Right kidney (tissue), 1 donor: ENCODE data around the gene EFNA5.

Experiments used
- DNase-seq: peaks from one replicate; pipeline ENCODE4 v3.0.0-alpha.2; 2016

The EFNA5 gene

GRCh38 chr5:107673368-107674136 is 2.8 kb upstream of the EFNA5 start:
- peak; percentile 80 for DNase-seq

- no peak for DNase-seq
These were observed 2.3 kb upstream of the EFNA5 start for GRCh38 chr5:107673039-107673367.

GRCh38 chr5:107672211-107673038 is 1.7 kb upstream of the EFNA5 start:
- DNase-seq = peak; percentile 83

DNA sequence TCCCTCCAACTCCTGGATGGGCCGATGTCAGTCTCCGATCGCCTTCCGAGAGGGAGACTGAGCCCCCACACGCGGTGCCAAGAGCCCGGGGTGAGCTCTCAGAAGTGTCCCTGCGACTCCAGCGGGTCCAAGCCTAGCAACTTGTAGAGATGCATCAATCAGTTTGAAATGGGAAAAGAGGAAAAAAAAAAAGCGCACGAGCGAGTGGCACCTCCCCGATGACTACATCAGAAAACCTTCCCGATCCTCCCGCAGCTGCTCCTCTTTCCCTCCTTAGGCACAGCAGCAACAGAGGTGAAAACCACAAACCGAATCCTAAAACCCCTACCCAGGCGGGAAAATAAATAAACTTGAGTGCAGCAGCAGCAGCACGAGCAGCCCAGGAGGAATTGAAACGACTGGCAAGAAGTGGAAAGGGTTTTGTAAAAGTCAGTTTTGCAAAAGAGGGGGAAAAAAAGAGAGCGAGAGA is 1.0 kb upstream of the EFNA5 start:
- DNase-seq = peak; percentile 88

DNA sequence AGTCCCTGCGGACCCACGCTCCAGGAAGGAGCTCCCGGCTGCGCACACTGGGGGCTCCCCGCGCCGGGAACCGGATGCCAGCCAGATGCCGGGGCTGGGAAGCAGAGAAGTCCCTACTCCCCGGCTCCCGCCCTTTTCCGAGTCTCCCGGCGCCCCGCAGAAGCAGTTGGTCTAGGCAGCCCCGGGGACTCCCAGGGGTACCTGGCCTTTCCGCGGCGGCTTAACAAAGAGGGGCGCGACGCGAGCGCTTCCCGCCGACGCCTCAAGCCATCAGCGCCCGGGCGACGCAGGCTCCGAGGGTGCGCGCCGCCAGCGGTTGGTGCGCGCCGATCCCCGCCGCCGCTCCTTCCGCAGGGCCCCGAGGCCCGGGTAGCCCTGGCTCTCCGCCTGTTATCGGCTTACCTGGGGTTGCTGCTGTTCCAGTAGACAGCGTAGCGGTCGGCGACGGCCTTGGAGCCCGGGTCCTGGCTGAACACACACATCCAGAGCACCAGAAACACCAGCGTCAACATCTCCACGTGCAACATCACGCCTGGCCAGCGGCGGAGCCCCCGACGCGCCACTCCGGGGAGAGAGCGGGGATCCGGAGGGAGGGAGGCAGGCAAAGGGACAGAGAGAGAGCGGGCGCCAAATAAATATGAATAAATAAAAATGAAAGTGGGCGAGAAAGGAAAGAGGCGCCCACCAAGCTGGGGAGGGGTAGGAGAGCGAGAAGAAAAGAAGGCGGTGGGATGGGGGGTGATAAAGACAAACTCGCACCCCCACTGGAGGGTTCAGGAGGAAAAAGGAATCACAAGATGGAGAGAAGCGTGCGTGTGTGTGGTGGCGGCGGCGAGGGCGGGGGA is 428 bp downstream of the EFNA5 start:
- DNase-seq = peak; percentile 89

DNA sequence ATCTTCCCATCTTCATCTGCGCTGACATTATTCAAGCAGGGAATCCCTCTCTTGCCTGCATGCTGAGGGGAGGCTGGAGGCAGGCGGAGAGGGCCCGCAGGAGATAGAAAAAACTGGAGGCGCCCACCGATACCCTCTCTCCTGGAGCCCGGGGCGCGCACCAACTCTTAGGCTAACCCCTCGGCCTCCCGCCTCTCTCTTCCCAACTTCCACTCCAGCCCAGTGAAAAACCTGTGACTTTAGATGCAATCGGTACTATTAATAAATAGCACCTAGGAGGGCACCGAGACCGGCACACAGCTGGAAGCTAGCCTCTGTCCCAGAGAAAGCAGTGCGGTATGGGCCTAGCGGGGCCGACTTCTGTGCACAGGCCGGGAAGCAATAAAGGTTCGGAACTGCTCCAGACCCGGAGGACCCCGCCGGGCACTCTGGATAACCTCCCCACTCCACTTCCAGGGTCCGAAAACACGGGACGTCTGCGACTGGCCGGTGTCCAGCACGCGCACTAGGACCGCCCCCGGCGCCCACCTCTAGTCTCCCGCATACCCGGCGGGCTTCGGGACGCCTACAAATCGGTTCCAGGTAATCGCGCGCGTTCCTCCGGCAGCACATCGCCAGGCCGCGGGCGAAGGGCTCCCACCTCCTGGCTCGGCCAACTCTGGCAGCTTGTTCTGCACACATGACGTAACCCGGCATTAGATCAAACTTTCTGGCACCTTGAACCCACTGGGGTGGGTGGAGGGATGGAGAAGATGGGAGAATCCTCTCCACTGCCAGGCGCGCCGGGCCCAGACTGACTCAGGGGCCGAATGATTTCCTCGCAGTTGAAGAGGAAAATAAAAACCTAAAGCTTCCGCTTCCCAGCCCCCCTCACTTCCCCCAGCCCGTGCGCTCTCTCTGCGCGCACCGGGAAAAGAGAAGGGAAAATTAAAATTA is 1.4 kb downstream of the EFNA5 start:
- DNase-seq = peak; percentile 80

DNA sequence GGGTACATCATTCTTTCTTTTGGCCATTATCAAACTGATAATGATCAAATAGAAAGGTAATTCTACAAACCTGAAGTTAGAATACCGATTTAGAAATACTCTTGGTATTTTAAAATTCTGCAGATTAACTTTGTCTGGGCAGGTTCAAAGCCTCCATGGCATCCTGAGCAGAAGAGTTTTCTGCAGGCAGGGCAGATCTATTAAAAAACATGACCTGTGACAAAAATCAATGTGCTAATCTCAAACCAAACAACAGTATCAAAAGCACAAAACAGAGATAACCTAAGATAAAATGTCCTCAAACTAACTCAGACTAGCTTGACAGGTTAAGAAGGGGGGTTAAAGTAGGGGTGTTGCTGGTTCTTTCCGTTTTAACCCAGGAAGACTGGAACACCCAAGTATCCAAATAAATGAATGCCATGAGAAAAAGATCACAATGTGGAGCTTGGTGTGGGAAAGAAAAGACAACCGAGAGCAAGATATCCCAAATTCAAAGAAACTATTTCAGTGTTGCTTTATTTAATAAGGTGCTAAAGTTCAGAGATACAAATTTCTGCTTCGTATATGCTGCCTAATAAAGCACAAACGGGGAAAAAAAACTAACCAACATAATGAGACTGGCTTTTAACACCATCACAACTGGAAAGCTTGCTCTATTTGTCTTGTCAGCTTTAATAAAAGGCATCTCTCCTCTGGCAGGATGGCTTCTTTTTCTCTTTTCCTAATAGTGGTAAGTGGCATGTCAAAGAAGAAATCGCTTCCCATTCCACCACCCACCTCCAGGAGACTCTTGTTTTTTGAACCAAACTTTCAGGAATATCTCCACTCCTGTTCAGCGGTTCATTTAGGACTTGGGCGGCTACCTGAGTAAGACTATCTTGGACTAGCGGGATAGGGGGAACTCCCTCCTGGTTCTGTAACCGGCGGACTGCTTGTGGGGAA is 2.3 kb downstream of the EFNA5 start:
- peak; percentile 35 for DNase-seq

DNA sequence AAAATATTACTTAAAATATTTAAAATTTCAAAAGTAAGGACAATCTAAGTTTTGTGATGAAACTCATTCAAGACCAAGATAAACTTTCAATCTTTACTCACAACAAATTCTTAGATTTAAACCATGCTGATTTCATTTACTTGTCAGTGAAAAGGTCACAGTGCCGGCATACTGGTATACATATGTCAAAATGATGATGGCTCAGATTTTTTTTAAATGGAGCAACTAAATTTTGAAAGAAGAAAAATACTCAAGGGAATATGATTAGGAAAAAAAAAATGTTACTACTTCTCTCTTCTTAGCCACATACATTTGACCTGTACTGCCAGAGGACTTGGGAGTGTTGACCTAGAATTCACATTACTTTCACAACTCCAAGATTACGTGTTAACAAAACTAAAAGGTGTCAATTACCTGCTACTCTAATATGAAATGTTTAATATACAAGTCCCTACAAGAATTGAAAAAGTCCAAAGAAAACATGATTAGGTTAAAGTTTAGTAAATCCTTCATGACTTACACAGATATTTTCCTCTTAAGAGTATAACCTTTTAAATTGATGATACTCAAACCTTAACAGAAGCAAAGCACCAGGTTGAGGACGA is 4.6 kb downstream of the EFNA5 start:
- no peak for DNase-seq

GRCh38 chr5:107665036-107665570 is 5.6 kb downstream of the EFNA5 start:
- DNase-seq = no peak

DNA sequence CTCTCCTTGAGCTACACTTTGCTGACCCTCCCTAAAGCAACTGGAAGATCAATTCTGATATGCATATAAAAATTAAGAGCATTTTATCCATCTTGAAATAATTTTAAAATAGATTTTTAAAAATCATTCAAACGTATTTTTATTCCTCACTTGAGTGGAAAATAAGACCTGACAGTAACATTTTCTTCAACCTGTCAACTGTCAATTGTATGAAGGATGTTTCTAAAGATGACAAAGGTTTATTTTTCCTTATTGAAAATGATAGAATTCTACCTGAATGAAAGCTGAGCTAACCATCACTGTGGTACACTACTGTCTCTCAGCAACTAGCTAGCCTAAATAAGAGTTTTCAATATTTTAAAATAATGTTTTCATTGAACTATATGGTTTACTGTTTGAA is 7.0 kb downstream of the EFNA5 start:
- DNase-seq = no peak

- no peak for DNase-seq
These were observed 9.1 kb downstream of the EFNA5 start for GRCh38 chr5:107661650-107662044.

GRCh38 chr5:107661038-107661649 is 9.6 kb downstream of the EFNA5 start:
- DNase-seq = no peak

- no peak for DNase-seq
These were observed 12.2 kb downstream of the EFNA5 start for GRCh38 chr5:107658528-107658927.

- DNase-seq = no peak
These were observed 14.9 kb downstream of the EFNA5 start for GRCh38 chr5:107655831-107656230.

DNA sequence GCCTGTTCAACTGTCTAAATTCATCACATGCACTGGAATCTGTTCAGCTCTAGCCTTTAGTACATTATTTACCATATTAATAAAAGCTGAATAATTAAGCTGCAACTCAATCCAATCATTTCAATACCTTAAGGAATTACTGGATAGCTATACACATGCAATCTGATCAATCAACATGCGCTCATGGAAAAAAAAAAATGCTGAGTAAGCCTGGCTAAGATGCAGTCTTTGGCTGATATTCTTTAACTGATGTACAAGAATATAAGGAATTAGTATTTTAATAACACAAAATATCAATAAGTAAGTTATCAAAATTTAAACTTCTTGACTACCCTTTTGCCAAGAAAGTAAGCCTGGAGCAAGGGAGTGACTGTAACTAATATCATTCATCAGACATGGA is 15.9 kb downstream of the EFNA5 start:
- DNase-seq = no peak

DNA sequence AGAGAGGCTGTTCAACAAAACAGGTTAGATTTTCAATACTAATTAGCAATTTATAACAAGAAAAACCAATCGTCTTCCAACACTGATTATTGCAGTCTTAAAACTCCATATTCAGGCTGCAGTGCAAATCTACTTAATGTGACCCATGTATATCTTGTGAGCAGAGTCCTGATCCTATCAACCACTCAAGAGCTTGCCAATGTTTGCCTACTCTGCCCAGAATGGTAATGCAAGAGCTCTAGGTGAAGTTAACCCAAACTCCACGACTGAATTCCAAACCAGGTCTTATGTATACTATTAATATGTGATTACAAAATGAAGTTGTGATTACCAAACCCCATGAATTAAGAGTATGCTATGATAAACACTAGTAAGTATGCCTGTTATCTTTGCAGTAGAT is 17.1 kb downstream of the EFNA5 start:
- DNase-seq = no peak

GRCh38 chr5:107652839-107653607 is 17.7 kb downstream of the EFNA5 start:
- no peak for DNase-seq

- DNase-seq = no peak
These were observed 18.3 kb downstream of the EFNA5 start for GRCh38 chr5:107652408-107652807.
